Liver (tissue), 3 donors: ENCODE results near the gene OPA3.

Source experiments
- ATF3 ChIP-seq: IDR thresholded peaks from 2 replicates; pipeline ENCODE4 v1.6.1; 2016; ENCODE audit warnings: antibody characterized with exemption
- CTCF ChIP-seq: fragments of 150-350 bp; IDR thresholded peaks from 2 replicates; pipeline ENCODE4 v1.5.1; 2017; ENCODE audit warnings: improper control_type of control experiment, low read depth, low read length; ENCODE audit not compliant: missing input control
- GABPA ChIP-seq, 2 donors: IDR thresholded peaks in 1 of 2; conservative IDR thresholded peaks in 1 of 2; 2 replicates each; pipeline ENCODE4 v1.6.1; 2016; ENCODE audit warnings: antibody characterized with exemption in 2 of 2, mild to moderate bottlenecking in 1 of 2, moderate library complexity in 1 of 2
- MAX ChIP-seq: IDR thresholded peaks from 2 replicates; pipeline ENCODE4 v1.6.1; 2016; ENCODE audit warnings: antibody characterized with exemption
- RAD21 ChIP-seq, 2 donors: IDR thresholded peaks; 2 replicates each; pipeline ENCODE4 v1.6.1; 2016; ENCODE audit warnings: antibody characterized with exemption in 2 of 2, mild to moderate bottlenecking in 2 of 2
- YY1 ChIP-seq: IDR thresholded peaks from 2 replicates; pipeline ENCODE4 v1.6.1; 2016; ENCODE audit warnings: antibody characterized with exemption, mild to moderate bottlenecking
- donor health status: healthy.
- donor health status: healthy.

GRCh38 chr19:45492137-45492626 lies 92.4 kb downstream of the OPA3 start:
- TF ChIP-seq ATF3 (no peak), GABPA (IDR thresholded peaks at IDR 0.05 in 1 of 2, conservative IDR thresholded peaks at IDR 0.05 in 1 of 2) (no peak), YY1 (no peak), RAD21 (IDR thresholded peaks at IDR 0.05) (no peak), MAX (no peak), CTCF (no peak)
